Measurements from ENCODE around the gene PGLYRP4.

GRCh38 chr1:153336650-153337049 is 12.0 kb downstream of the PGLYRP4 start:
- TF ChIP-seq, protein P1, sequence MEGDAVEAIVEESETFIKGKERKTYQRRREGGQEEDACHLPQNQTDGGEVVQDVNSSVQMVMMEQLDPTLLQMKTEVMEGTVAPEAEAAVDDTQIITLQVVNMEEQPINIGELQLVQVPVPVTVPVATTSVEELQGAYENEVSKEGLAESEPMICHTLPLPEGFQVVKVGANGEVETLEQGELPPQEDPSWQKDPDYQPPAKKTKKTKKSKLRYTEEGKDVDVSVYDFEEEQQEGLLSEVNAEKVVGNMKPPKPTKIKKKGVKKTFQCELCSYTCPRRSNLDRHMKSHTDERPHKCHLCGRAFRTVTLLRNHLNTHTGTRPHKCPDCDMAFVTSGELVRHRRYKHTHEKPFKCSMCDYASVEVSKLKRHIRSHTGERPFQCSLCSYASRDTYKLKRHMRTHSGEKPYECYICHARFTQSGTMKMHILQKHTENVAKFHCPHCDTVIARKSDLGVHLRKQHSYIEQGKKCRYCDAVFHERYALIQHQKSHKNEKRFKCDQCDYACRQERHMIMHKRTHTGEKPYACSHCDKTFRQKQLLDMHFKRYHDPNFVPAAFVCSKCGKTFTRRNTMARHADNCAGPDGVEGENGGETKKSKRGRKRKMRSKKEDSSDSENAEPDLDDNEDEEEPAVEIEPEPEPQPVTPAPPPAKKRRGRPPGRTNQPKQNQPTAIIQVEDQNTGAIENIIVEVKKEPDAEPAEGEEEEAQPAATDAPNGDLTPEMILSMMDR (IDR thresholded peaks at IDR 0.05; ENCODE audit: low read depth, low read length, poor library complexity, severe bottlenecking): no peak
- TF ChIP-seq EZH2phosphoT487 (IDR thresholded peaks at IDR 0.05; ENCODE audit: borderline replicate concordance, low read length): no peak

Measured in DOHH2 (cell line).